ES-I3 (cell line): ENCODE measurements around the gene SPECC1L.
"Not testable (repeated sequence)": the region's sequence is repeated elsewhere in the genome, so short reads cannot be mapped to it uniquely, and the experiment has no call there.

Experiments
- H3K36me3 ChIP-seq: 2 replicates; pipeline ENCODE4 v1.6.1; 2013; ENCODE audit warnings: mild to moderate bottlenecking, low read length, control low read depth, moderate library complexity; ENCODE audit not compliant: insufficient read depth
- H3K4me1 ChIP-seq: 2 replicates; pipeline ENCODE4 v1.6.1; 2013; ENCODE audit warnings: mild to moderate bottlenecking, control low read depth, low read length; ENCODE audit not compliant: insufficient read depth
- H3K9ac ChIP-seq: 2 replicates; pipeline ENCODE4 v1.6.1; 2013; ENCODE audit warnings: low read depth, mild to moderate bottlenecking, low read length, moderate library complexity
- H3K9me3 ChIP-seq: 2 replicates; pipeline ENCODE4 v1.6.1; 2013; ENCODE audit warnings: mild to moderate bottlenecking, low read length, moderate library complexity; ENCODE audit not compliant: control insufficient read depth, insufficient read depth

Gene SPECC1L

GRCh38 chr22:24305260-24305692 is 34.6 kb downstream of the SPECC1L start:
- H3K4me1 ChIP-seq: no peaks in the 10 kb centered on the region
- H3K9me3 ChIP-seq: peaks cover 4% of the 10 kb centered on the region
- H3K36me3 ChIP-seq: peaks cover 6% of the 10 kb centered on the region
- H3K9ac ChIP-seq: no peak overlapping the region

- Histone ChIP-seq H3K9ac (no peak overlapping the region), H3K36me3 (peaks cover 18% of the 10 kb centered on the region; the same call in 1 of the 2 replicates), H3K4me1 (no peaks in the 10 kb centered on the region), H3K9me3 (0 out of 2 replicates have a peak, but pooled peaks cover 2% of the 10 kb centered on the region)
These were observed 40.3 kb downstream of the SPECC1L start for GRCh38 chr22:24310969-24311368.

- H3K9ac ChIP-seq: no peak overlapping the region
- peaks cover 24% of the 10 kb centered on the region; the same call in 1 of the 2 replicates for H3K36me3 ChIP-seq
- H3K9me3 ChIP-seq: 0 out of 2 replicates have a peak, but pooled peaks cover 5% of the 10 kb centered on the region
- H3K4me1 ChIP-seq: no peaks in the 10 kb centered on the region
These were observed 44.8 kb downstream of the SPECC1L start for GRCh38 chr22:24315367-24315966.

GRCh38 chr22:24316264-24316663 is 45.6 kb downstream of the SPECC1L start:
- H3K9ac ChIP-seq, H3K4me1 ChIP-seq, H3K9me3 ChIP-seq: not testable (repeated sequence)
- H3K36me3 ChIP-seq: peaks cover 24% of the 10 kb centered on the region; the same call in 1 of the 2 replicates

- H3K36me3 ChIP-seq: peaks cover 27% of the 10 kb centered on the region; the same call in 1 of the 2 replicates
- not testable (repeated sequence) for H3K4me1 ChIP-seq, H3K9ac ChIP-seq
These were observed 46.9 kb downstream of the SPECC1L start for GRCh38 chr22:24317511-24317910.

GRCh38 chr22:24319451-24319850 is 48.8 kb downstream of the SPECC1L start:
- H3K9me3 ChIP-seq: 0 out of 2 replicates have a peak, but pooled peaks cover 5% of the 10 kb centered on the region
- H3K9ac ChIP-seq: no peak overlapping the region
- peaks cover 20% of the 10 kb centered on the region; the same call in 1 of the 2 replicates for H3K36me3 ChIP-seq
- H3K4me1 ChIP-seq: no peaks in the 10 kb centered on the region

More at GRCh38 chr22:24317511-24317910, 46.9 kb downstream of the SPECC1L start:
- not testable (repeated sequence) for H3K9me3 ChIP-seq

- Histone ChIP-seq H3K9ac (no peak overlapping the region), H3K36me3 (peaks cover 14% of the 10 kb centered on the region; the same call in 1 of the 2 replicates), H3K9me3 (0 out of 2 replicates have a peak, but pooled peaks cover 3% of the 10 kb centered on the region), H3K4me1 (no peaks in the 10 kb centered on the region)
These were observed 51.4 kb downstream of the SPECC1L start for GRCh38 chr22:24321999-24322398.

GRCh38 chr22:24322522-24322921 is 51.9 kb downstream of the SPECC1L start:
- H3K36me3 ChIP-seq: peaks cover 14% of the 10 kb centered on the region; the same call in 1 of the 2 replicates
- 0 out of 2 replicates have a peak, but pooled peaks cover 3% of the 10 kb centered on the region for H3K9me3 ChIP-seq
- H3K9ac ChIP-seq: no peak overlapping the region
- H3K4me1 ChIP-seq: no peaks in the 10 kb centered on the region

GRCh38 chr22:24323233-24323632 is 52.6 kb downstream of the SPECC1L start:
- H3K9ac ChIP-seq: no peak overlapping the region
- H3K36me3 ChIP-seq: peaks cover 14% of the 10 kb centered on the region; the same call in 1 of the 2 replicates
- H3K9me3 ChIP-seq: 0 out of 2 replicates have a peak, but pooled peaks cover 3% of the 10 kb centered on the region
- no peaks in the 10 kb centered on the region for H3K4me1 ChIP-seq

GRCh38 chr22:24323695-24324094 is 53.1 kb downstream of the SPECC1L start:
- Histone ChIP-seq H3K4me1 (no peaks in the 10 kb centered on the region), H3K9ac (no peak overlapping the region), H3K36me3 (peaks cover 14% of the 10 kb centered on the region; the same call in 1 of the 2 replicates), H3K9me3 (0 out of 2 replicates have a peak, but pooled peaks cover 3% of the 10 kb centered on the region)

- Histone ChIP-seq H3K9ac (no peak overlapping the region), H3K9me3 (no peaks in the 10 kb centered on the region), H3K4me1 (no peaks in the 10 kb centered on the region), H3K36me3 (peaks cover 10% of the 10 kb centered on the region; the same call in 1 of the 2 replicates)
These were observed 53.5 kb downstream of the SPECC1L start for GRCh38 chr22:24324137-24324536.

- H3K4me1 ChIP-seq: no peaks in the 10 kb centered on the region
- H3K36me3 ChIP-seq: peaks cover 10% of the 10 kb centered on the region; the same call in 1 of the 2 replicates
- H3K9ac ChIP-seq: no peak overlapping the region
- no peaks in the 10 kb centered on the region for H3K9me3 ChIP-seq
These were observed 54.6 kb downstream of the SPECC1L start for GRCh38 chr22:24325105-24325757.

GRCh38 chr22:24326266-24326665 is 55.6 kb downstream of the SPECC1L start:
- Histone ChIP-seq H3K4me1 (no peaks in the 10 kb centered on the region), H3K9me3 (no peaks in the 10 kb centered on the region), H3K36me3 (peaks cover 10% of the 10 kb centered on the region; the same call in 1 of the 2 replicates), H3K9ac (no peak overlapping the region)

GRCh38 chr22:24327832-24328231 is 57.2 kb downstream of the SPECC1L start:
- no peaks in the 10 kb centered on the region for H3K4me1 ChIP-seq
- no peaks in the 10 kb centered on the region for H3K9me3 ChIP-seq
- no peak overlapping the region for H3K9ac ChIP-seq
- H3K36me3 ChIP-seq: peaks cover 3% of the 10 kb centered on the region
